Measurements from ENCODE around the gene SF3B5.

DNA sequence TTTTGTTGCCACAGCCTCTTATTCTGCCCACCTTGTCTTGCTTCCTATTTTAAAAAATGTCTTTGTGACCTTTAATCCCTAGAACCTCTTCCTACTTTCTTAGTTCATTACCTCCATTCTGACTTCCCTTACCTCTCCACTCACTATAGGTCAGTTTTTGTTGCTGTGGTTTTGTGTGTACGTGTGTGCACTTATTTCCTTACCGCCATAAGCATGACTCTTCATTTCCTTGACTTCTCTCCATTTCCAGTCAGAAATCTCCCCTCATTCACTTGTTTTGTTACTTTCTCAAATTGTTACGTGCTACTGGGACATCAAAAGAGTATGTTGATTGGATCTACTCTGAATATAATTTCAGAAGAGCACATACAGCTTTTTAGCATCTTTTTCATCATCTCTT lies 26.6 kb downstream of the SF3B5 start:
- TF ChIP-seq POLR2AphosphoS5 (IDR thresholded peaks at IDR 0.05; ENCODE audit: low read depth, low read length) (no peak), BRCA1 (IDR thresholded peaks at IDR 0.05; ENCODE audit: low read depth, low read length) (no peak), HDAC2 (IDR thresholded peaks at IDR 0.05; ENCODE audit: borderline replicate concordance in 1 of 2, low read depth in 2 of 2, low read length in 2 of 2) (no peak), POLR2A (IDR thresholded peaks at IDR 0.05; ENCODE audit: control extremely low read depth in 1 of 2, low read depth in 2 of 2, low read length in 2 of 2) (no peak), ZNF274 (IDR thresholded peaks at IDR 0.05; ENCODE audit: borderline replicate concordance, extremely low read depth, low read length) (no peak), NANOG (IDR thresholded peaks at IDR 0.05; ENCODE audit: insufficient read depth, low read depth, low read length, poor library complexity, severe bottlenecking) (no peak), TAF1 (IDR thresholded peaks at IDR 0.05; ENCODE audit: low read depth, low read length) (no peak), MAFK (IDR thresholded peaks at IDR 0.05; ENCODE audit: low read depth, low read length) (no peak), TAF7 (optimal IDR thresholded peaks at IDR 0.05; ENCODE audit: borderline replicate concordance, low read depth, low read length) (no peak), EP300 (IDR thresholded peaks at IDR 0.05; ENCODE audit: borderline replicate concordance in 1 of 2, low read depth in 2 of 2, low read length in 2 of 2) (no peak)
- TF ChIP-seq, protein P1, sequence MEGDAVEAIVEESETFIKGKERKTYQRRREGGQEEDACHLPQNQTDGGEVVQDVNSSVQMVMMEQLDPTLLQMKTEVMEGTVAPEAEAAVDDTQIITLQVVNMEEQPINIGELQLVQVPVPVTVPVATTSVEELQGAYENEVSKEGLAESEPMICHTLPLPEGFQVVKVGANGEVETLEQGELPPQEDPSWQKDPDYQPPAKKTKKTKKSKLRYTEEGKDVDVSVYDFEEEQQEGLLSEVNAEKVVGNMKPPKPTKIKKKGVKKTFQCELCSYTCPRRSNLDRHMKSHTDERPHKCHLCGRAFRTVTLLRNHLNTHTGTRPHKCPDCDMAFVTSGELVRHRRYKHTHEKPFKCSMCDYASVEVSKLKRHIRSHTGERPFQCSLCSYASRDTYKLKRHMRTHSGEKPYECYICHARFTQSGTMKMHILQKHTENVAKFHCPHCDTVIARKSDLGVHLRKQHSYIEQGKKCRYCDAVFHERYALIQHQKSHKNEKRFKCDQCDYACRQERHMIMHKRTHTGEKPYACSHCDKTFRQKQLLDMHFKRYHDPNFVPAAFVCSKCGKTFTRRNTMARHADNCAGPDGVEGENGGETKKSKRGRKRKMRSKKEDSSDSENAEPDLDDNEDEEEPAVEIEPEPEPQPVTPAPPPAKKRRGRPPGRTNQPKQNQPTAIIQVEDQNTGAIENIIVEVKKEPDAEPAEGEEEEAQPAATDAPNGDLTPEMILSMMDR (IDR thresholded peaks at IDR 0.05; ENCODE audit: control extremely low read depth in 1 of 3, insufficient read depth in 1 of 3, low read depth in 1 of 3, low read length in 3 of 3) = no peak
- TF ChIP-seq, protein P2, sequence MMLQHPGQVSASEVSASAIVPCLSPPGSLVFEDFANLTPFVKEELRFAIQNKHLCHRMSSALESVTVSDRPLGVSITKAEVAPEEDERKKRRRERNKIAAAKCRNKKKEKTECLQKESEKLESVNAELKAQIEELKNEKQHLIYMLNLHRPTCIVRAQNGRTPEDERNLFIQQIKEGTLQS (IDR thresholded peaks at IDR 0.05; ENCODE audit: insufficient read depth, low read depth, low read length) = no peak
